T-helper 1 cell treated with Interleukin-12 subunit alpha and Interleukin-12 subunit beta and Interleukin-4 antibody, amounts not matched to agents 30 μg/mL and 1 μg/mL, for 36 hours (primary cell): Measurements from ENCODE around the gene CAPN5.
"Not testable (repeated sequence)": the region's sequence is repeated elsewhere in the genome, so short reads cannot be mapped to it uniquely, and the experiment has no call there.

Source experiments
- H3K27ac Mint-ChIP-seq: one replicate; pipeline ENCODE4 v1.8.0; 2021; ENCODE audit warnings: mild to moderate bottlenecking, mixed read lengths
- H3K27me3 Mint-ChIP-seq: one replicate; pipeline ENCODE4 v1.8.0; 2021; ENCODE audit warnings: low read depth, mixed read lengths
- H3K36me3 Mint-ChIP-seq: one replicate; pipeline ENCODE4 v1.8.0; 2021; ENCODE audit warnings: low read depth, mixed read lengths
- H3K4me1 Mint-ChIP-seq: one replicate; pipeline ENCODE4 v1.8.0; 2021; ENCODE audit warnings: low read depth, mixed read lengths
- H3K4me3 Mint-ChIP-seq: one replicate; pipeline ENCODE4 v1.8.0; 2021; ENCODE audit warnings: mild to moderate bottlenecking, moderate library complexity, mixed read lengths
- H3K9me3 Mint-ChIP-seq: one replicate; pipeline ENCODE4 v1.8.0; 2021; ENCODE audit warnings: mixed read lengths

Gene CAPN5

GRCh38 chr11:77038029-77038824 is 28.5 kb upstream of the CAPN5 start:
- Mint-ChIP-seq H3K36me3 (no peaks in the 10 kb centered on the region), H3K27ac (no peak overlapping the region), H3K9me3 (no peaks in the 10 kb centered on the region), H3K4me1 (peaks cover 3% of the 10 kb centered on the region), H3K4me3 (no peak overlapping the region), H3K27me3 (peaks cover 52% of the 10 kb centered on the region)

GRCh38 chr11:77038825-77039326 is 27.9 kb upstream of the CAPN5 start:
- Mint-ChIP-seq H3K9me3 (no peaks in the 10 kb centered on the region), H3K27me3 (peaks cover 54% of the 10 kb centered on the region), H3K4me3 (peak overlapping the region; percentile 41), H3K4me1 (peaks cover 3% of the 10 kb centered on the region), H3K36me3 (no peaks in the 10 kb centered on the region), H3K27ac (peak overlapping the region; percentile 37)

DNA sequence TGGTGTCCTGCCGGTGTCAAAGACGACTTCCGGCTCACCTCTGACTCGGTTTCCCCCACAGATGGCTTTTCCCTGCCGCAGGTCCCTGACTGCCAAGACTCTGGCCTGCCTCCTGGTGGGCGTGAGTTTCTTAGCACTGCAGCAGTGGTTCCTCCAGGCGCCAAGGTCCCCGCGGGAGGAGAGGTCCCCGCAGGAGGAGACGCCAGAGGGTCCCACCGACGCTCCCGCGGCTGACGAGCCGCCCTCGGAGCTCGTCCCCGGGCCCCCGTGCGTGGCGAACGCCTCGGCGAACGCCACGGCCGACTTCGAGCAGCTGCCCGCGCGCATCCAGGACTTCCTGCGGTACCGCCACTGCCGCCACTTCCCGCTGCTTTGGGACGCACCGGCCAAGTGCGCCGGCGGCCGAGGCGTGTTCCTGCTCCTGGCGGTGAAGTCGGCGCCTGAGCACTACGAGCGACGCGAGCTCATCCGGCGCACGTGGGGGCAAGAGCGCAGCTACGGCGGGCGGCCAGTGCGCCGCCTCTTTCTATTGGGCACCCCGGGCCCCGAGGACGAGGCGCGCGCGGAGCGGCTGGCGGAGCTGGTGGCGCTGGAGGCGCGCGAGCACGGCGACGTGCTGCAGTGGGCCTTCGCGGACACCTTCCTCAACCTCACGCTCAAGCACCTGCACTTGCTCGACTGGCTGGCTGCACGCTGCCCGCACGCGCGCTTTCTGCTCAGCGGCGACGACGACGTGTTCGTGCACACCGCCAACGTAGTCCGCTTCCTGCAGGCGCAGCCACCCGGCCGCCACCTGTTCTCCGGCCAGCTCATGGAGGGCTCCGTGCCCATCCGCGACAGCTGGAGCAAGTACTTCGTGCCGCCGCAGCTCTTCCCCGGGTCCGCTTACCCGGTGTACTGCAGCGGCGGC is 27.0 kb upstream of the CAPN5 start:
- Mint-ChIP-seq H3K27ac (no peak overlapping the region), H3K4me1 (peaks cover 3% of the 10 kb centered on the region), H3K36me3 (no peaks in the 10 kb centered on the region), H3K27me3 (peaks cover 59% of the 10 kb centered on the region), H3K9me3 (no peaks in the 10 kb centered on the region), H3K4me3 (no peak overlapping the region)

DNA sequence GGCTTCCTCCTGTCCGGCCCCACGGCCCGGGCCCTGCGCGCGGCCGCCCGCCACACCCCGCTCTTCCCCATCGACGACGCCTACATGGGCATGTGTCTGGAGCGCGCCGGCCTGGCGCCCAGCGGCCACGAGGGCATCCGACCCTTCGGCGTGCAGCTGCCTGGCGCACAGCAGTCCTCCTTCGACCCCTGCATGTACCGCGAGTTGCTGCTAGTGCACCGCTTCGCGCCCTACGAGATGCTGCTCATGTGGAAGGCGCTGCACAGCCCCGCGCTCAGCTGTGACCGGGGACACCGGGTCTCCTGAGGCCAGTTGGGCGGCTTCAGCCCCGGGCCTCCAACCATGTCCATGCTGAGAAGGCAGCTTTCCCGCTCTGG is 26.4 kb upstream of the CAPN5 start:
- Mint-ChIP-seq H3K4me1 (peaks cover 3% of the 10 kb centered on the region), H3K4me3 (no peak overlapping the region), H3K9me3 (no peaks in the 10 kb centered on the region), H3K36me3 (no peaks in the 10 kb centered on the region), H3K27me3 (peaks cover 62% of the 10 kb centered on the region), H3K27ac (no peak overlapping the region)

GRCh38 chr11:77040889-77041288 is 25.9 kb upstream of the CAPN5 start:
- Mint-ChIP-seq H3K27ac (no peak overlapping the region), H3K4me3 (no peak overlapping the region), H3K36me3 (no peaks in the 10 kb centered on the region)

GRCh38 chr11:77042111-77042726 is 24.6 kb upstream of the CAPN5 start:
- Mint-ChIP-seq H3K36me3 (no peaks in the 10 kb centered on the region), H3K4me1 (peaks cover 11% of the 10 kb centered on the region), H3K27ac (no peak overlapping the region), H3K9me3 (no peaks in the 10 kb centered on the region), H3K27me3 (peaks cover 61% of the 10 kb centered on the region), H3K4me3 (no peak overlapping the region)

More at GRCh38 chr11:77040889-77041288, 25.9 kb upstream of the CAPN5 start:
- H3K9me3 Mint-ChIP-seq: no peaks in the 10 kb centered on the region
- peaks cover 66% of the 10 kb centered on the region for H3K27me3 Mint-ChIP-seq
- H3K4me1 Mint-ChIP-seq: peaks cover 3% of the 10 kb centered on the region

- Mint-ChIP-seq H3K4me3 (no peak overlapping the region), H3K36me3 (no peaks in the 10 kb centered on the region), H3K4me1 (peaks cover 8% of the 10 kb centered on the region), H3K27ac (no peak overlapping the region), H3K9me3 (no peaks in the 10 kb centered on the region), H3K27me3 (peaks cover 41% of the 10 kb centered on the region)
Measured at GRCh38 chr11:77044356-77044755, 22.4 kb upstream of the CAPN5 start.

DNA sequence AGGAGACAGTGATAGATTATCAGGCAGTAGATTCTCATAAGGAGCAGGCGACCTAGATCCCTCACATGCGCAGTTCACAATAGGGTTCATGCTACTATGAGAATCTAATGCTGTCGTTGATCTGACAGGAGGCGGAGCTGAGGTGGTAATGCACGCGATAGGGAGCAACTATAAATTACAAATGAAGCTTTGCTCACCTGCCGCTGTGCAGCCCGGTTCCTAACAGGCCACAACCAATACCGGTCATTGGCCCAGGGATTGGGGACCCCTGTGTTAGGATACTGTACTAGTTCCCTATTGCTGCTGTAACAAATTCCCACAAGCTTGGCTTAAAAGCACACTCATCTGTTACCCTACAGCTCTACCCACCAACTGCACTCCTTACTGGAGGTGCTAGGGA is 21.9 kb upstream of the CAPN5 start:
- Mint-ChIP-seq H3K27ac (no peak overlapping the region), H3K4me1 (peaks cover 8% of the 10 kb centered on the region), H3K9me3 (no peaks in the 10 kb centered on the region), H3K36me3 (no peaks in the 10 kb centered on the region), H3K27me3 (peaks cover 40% of the 10 kb centered on the region), H3K4me3 (no peak overlapping the region)

DNA sequence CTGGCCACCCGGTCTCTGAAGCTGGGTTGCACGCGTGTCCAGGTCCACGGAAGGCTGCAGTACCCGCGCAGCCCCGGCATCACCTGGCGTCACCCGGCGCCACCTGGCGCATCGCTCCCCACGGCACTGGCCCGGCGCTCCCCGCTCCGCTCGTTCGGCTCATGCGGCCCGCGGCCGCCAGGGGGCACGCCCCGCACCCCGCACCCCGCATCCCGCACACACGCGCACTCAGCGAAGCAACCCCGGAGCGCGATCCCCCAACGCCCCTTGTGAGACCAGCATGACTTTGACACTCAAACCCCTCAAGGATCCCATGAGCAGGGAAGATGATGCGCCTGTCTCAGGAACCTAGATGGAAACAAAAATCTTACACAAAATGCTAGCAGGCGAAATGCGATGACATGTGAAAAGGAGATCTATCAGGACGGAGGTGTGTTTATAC is 20.7 kb upstream of the CAPN5 start:
- H3K9me3 Mint-ChIP-seq: no peaks in the 10 kb centered on the region
- no peak overlapping the region for H3K27ac Mint-ChIP-seq
- no peak overlapping the region for H3K4me3 Mint-ChIP-seq
- peaks cover 33% of the 10 kb centered on the region for H3K27me3 Mint-ChIP-seq
- H3K36me3 Mint-ChIP-seq: no peaks in the 10 kb centered on the region
- peaks cover 8% of the 10 kb centered on the region for H3K4me1 Mint-ChIP-seq

- Mint-ChIP-seq H3K27ac (no peak overlapping the region), H3K4me1 (peaks cover 8% of the 10 kb centered on the region), H3K9me3 (no peaks in the 10 kb centered on the region), H3K36me3 (no peaks in the 10 kb centered on the region), H3K27me3 (peaks cover 30% of the 10 kb centered on the region), H3K4me3 (peak overlapping the region; percentile 18)
Measured at GRCh38 chr11:77047007-77047927, 19.5 kb upstream of the CAPN5 start.

GRCh38 chr11:77047928-77048446 is 18.8 kb upstream of the CAPN5 start:
- not testable (repeated sequence) for H3K27ac Mint-ChIP-seq, H3K9me3 Mint-ChIP-seq, H3K36me3 Mint-ChIP-seq, H3K4me3 Mint-ChIP-seq, H3K4me1 Mint-ChIP-seq
- peaks cover 27% of the 10 kb centered on the region for H3K27me3 Mint-ChIP-seq

- Mint-ChIP-seq H3K27ac (no peak overlapping the region), H3K27me3 (peaks cover 23% of the 10 kb centered on the region), H3K4me3 (no peak overlapping the region), H3K36me3 (no peaks in the 10 kb centered on the region), H3K9me3 (no peaks in the 10 kb centered on the region), H3K4me1 (peaks cover 8% of the 10 kb centered on the region)
Measured at GRCh38 chr11:77049026-77049425, 17.7 kb upstream of the CAPN5 start.

DNA sequence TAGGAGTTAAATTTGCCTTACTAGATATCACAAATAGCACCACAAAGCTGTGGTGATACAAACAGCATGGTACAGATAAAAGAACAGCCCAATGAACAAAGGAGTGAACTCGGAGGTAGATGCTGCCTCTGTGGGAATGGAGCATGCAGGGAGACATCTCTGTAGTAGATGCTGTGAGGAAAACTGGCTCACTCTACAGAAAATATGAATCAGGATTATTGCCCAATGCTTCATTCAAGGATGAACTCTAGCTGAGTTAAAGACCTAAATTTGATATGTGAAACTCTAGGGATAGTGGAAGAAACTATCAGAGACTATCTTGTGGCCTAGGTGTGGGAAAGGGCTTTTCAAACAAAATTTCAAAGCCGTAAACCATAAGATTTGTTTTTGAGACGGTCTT is 15.3 kb upstream of the CAPN5 start:
- Mint-ChIP-seq H3K27me3 (peaks cover 7% of the 10 kb centered on the region), H3K27ac (no peak overlapping the region), H3K36me3 (no peaks in the 10 kb centered on the region), H3K4me3 (no peak overlapping the region), H3K9me3 (peaks cover 3% of the 10 kb centered on the region), H3K4me1 (peaks cover 4% of the 10 kb centered on the region)
